K562 (cell line): Measurements from ENCODE around the gene RNF44. TPM values are rescaled to one million over a fixed set of nuclear protein-coding genes. Genes with fewer than 3 reads are reported as not detected.
A peak's percentile ranks its signal among the peaks of the same experiment; 100 is the strongest.

Experiments
- ARID4B ChIP-seq: sonication (generic); formaldehyde crosslinking; IDR thresholded peaks from 2 replicates; pipeline ENCODE4 v1.8.0; 2022; ENCODE audit warnings: mild to moderate bottlenecking, missing genetic modification reagents
- CHD1 ChIP-seq: fragments of 200-600 bp; sonication (generic); IDR thresholded peaks from one replicate; pipeline ENCODE4 v1.6.1; 2012; ENCODE audit warnings: mild to moderate bottlenecking, moderate library complexity, low read length, inconsistent platforms
- EGR1 ChIP-seq: fragments of 450-650 bp; conservative IDR thresholded peaks from 2 replicates; pipeline ENCODE4 v1.6.1; 2017; ENCODE audit warnings: mild to moderate bottlenecking
- GATA2 ChIP-seq: sonication (generic); formaldehyde crosslinking; IDR thresholded peaks from 2 replicates; pipeline ENCODE4 v1.4.0; 2020; ENCODE audit warnings: mild to moderate bottlenecking, missing genetic modification reagents
- GTF2A2 ChIP-seq: IDR thresholded peaks from 2 replicates; pipeline ENCODE4 v1.6.1; 2016; ENCODE audit warnings: mild to moderate bottlenecking, missing genetic modification characterization, missing compliant biosample characterization
- HDAC1 ChIP-seq, 2 experiments: fragments of 450-650 bp; IDR thresholded peaks; 2 replicates each; pipeline ENCODE4 v1.6.1; 2016 to 2017; ENCODE audit warnings: inconsistent platforms in 1 of 2, mild to moderate bottlenecking in 1 of 2, moderate library complexity in 1 of 2
- LEF1 ChIP-seq: fragments of 450-650 bp; IDR thresholded peaks from 2 replicates; pipeline ENCODE4 v1.6.1; 2016; ENCODE audit warnings: mild to moderate bottlenecking
- MBD1 ChIP-seq: fragments of 250-450 bp; sonication (Bioruptor Pico); IDR thresholded peaks from 2 replicates; pipeline ENCODE4 v1.8.0; 2022; ENCODE audit warnings: inconsistent platforms
- POLR2H ChIP-seq: IDR thresholded peaks from 2 replicates; pipeline ENCODE4 v1.6.1; 2016; ENCODE audit warnings: missing genetic modification characterization, low read depth, mild to moderate bottlenecking, control low read depth, missing compliant biosample characterization, moderate library complexity
- POLR3A ChIP-seq: IDR thresholded peaks from 2 replicates; pipeline ENCODE4 v1.6.1; 2011; ENCODE audit warnings: borderline replicate concordance, mild to moderate bottlenecking, moderate library complexity; ENCODE audit not compliant: insufficient read length, insufficient read depth; ENCODE audit errors: extremely low read depth
- SP1 ChIP-seq: sonication (generic); formaldehyde crosslinking; IDR thresholded peaks from 2 replicates; pipeline ENCODE4 v1.8.1; 2022; ENCODE audit warnings: mild to moderate bottlenecking, missing genetic modification reagents
- SPI1 ChIP-seq: IDR thresholded peaks from 2 replicates; pipeline ENCODE4 v1.6.1; 2011; ENCODE audit warnings: low read depth, low read length, control low read depth, borderline replicate concordance
- TBP ChIP-seq: optimal IDR thresholded peaks from 2 replicates; pipeline ENCODE3; 2011; ENCODE audit warnings: low read depth, low read length, improper control_type of control experiment
- THRB ChIP-seq: fragments of 450-650 bp; formaldehyde crosslinking; conservative IDR thresholded peaks from 2 replicates; pipeline ENCODE4 v1.4.0; 2022; ENCODE audit warnings: mild to moderate bottlenecking, missing genetic modification characterization
- ZBTB33 ChIP-seq: sonication (generic); formaldehyde crosslinking; IDR thresholded peaks from 2 replicates; pipeline ENCODE4 v1.8.1; 2023; ENCODE audit warnings: mild to moderate bottlenecking, missing genetic modification reagents
- ZBTB7A ChIP-seq: IDR thresholded peaks from 2 replicates; pipeline ENCODE4 v1.6.1; 2011; ENCODE audit warnings: low read depth, mild to moderate bottlenecking, low read length, moderate library complexity, borderline replicate concordance; ENCODE audit not compliant: control insufficient read depth
- ZNF311 ChIP-seq: fragments of 250-450 bp; sonication (Bioruptor Pico); IDR thresholded peaks from 2 replicates; pipeline ENCODE4 v1.4.0; 2020; ENCODE audit warnings: mild to moderate bottlenecking, moderate library complexity
- ZNF561 ChIP-seq: fragments of 450-650 bp; formaldehyde crosslinking; conservative IDR thresholded peaks from 2 replicates; pipeline ENCODE4 v1.4.0; 2020; ENCODE audit warnings: mild to moderate bottlenecking, moderate library complexity
- polyA plus RNA-seq, 8 experiments: library from polyadenylated mRNA; depleted of rRNA in 4 of 8; stranded (reverse) in 5 of 8; unstranded in 3 of 8; fragments of >200 nt; fragmentation: Nextera tagmentation in 2 of 8; fragmentation: Illumina TruSeq in 1 of 8; extraction: Ambion mirVana in 2 of 8; extraction: Trizol in 1 of 8; gene quantifications; 2 replicates each; pipeline versions ENCODE4 v1.2.1 to v1.2.3, GENCODE V29; 2011 to 2014; ENCODE audit warnings: inconsistent platforms in 1 of 8, missing spikeins in 1 of 8
- total RNA-seq, 7 experiments: library from RNA; depleted of rRNA in 6 of 7; stranded (reverse); fragments of >200 nt in 6 of 7; fragmentation: Illumina TruSeq in 2 of 7; extraction: Trizol in 2 of 7; gene quantifications; 2 replicates each; pipeline versions ENCODE4 v1.2.1 to v1.2.3, GENCODE V29; 2011 to 2021; ENCODE audit warnings: low replicate concordance in 1 of 7

The RNF44 gene
- total and polyA plus RNA-seq, 9 of the 15 experiments (the other 6 are each of a cell fraction or from before 2014, with no cell fraction given) = 1.6 to 82.6 (median 7.4) TPM

- TF ChIP-seq ZBTB7A (peak; percentile 46; the same call in 1 of the 2 replicates), CHD1 (no peak), SP1 (CRISPR knock-in tag) (no peak; the same call in 1 of the 2 replicates), LEF1 (0 out of 2 replicates have a peak, but pooled peaks have one; percentile 13), ZNF311 (CRISPR knock-in tag) (0 out of 2 replicates have a peak, but pooled peaks have one; percentile 13), SPI1 (peak; percentile 66), EGR1 (peak; percentile 68), TBP (peak; percentile 64), HDAC1 (IDR thresholded peaks at IDR 0.05) (0 out of 4 replicates have a peak, but pooled peaks of 1 of the 2 experiments have one; percentile 16), MBD1 (CRISPR knock-in tag) (no peak), POLR3A (no peak), ZBTB33 (peak; percentile 51; the same call in 1 of the 2 replicates), POLR2H (tag) (peak; percentile 27; the same call in 1 of the 2 replicates), GATA2 (CRISPR knock-in tag) (no peak; the same call in 1 of the 2 replicates), THRB (CRISPR knock-in tag) (no peak), ARID4B (CRISPR knock-in tag) (0 out of 2 replicates have a peak, but pooled peaks have one; percentile 2), ZNF561 (no peak), GTF2A2 (no peak)
Measured at GRCh38 chr5:176542135-176542595, 5.0 kb upstream of the RNF44 start (continued).
